Activated CD8-positive, alpha-beta T cell treated with anti-CD3 and anti-CD28 coated beads, Interleukin-2, amount 10 ng/mL, durations not matched to agents 7 days and 5 days (primary cell): ENCODE measurements around the gene SLC7A5. TPM values are rescaled to one million over a fixed set of nuclear protein-coding genes. Genes with fewer than 3 reads are reported as not detected.
A peak's percentile ranks its signal among the peaks of the same experiment; 100 is the strongest.
"Not testable (repeated sequence)": the region's sequence is repeated elsewhere in the genome, so short reads cannot be mapped to it uniquely, and the experiment has no call there.

Experiments used
- ATAC-seq: fragments of 150-1000 bp; cut with Tn5 transposase; one replicate; pipeline ENCODE4 v1.10.0; 2021; ENCODE audit warnings: moderate library complexity
- CTCF ChIA-PET: fragments of 350-600 bp; sonication (Branson Sonifier 250); formaldehyde crosslinking; loops from one replicate; lab custom pipeline; 2021; ENCODE audit warnings: antibody characterized with exemption; lab: Charles Lee
- POLR2A ChIA-PET: fragments of 350-600 bp; sonication (Branson Sonifier 250); formaldehyde crosslinking; loops from one replicate; lab custom pipeline; 2021; ENCODE audit warnings: antibody characterized with exemption; lab: Charles Lee
- DNase-seq: peaks from one replicate; pipeline ENCODE4 v3.0.0-alpha.2; 2020
- H3K27ac Mint-ChIP-seq: one replicate; pipeline ENCODE4 v1.8.0; 2021; ENCODE audit warnings: mild to moderate bottlenecking, mixed read lengths
- H3K27me3 Mint-ChIP-seq: one replicate; pipeline ENCODE4 v1.8.0; 2021; ENCODE audit warnings: low read depth, mixed read lengths
- H3K36me3 Mint-ChIP-seq: one replicate; pipeline ENCODE4 v1.8.0; 2021; ENCODE audit warnings: low read depth, mixed read lengths
- H3K4me1 Mint-ChIP-seq: one replicate; pipeline ENCODE4 v1.8.0; 2021; ENCODE audit warnings: low read depth, mixed read lengths
- H3K4me3 Mint-ChIP-seq: one replicate; pipeline ENCODE4 v1.8.0; 2021; ENCODE audit warnings: mild to moderate bottlenecking, mixed read lengths
- H3K9me3 Mint-ChIP-seq: one replicate; pipeline ENCODE4 v1.8.0; 2022; ENCODE audit warnings: mixed read lengths; ENCODE audit not compliant: insufficient read depth
- total RNA-seq, 2 experiments: library from RNA; stranded (reverse); gene quantifications; one replicate each; pipeline ENCODE4 v1.2.3, GENCODE V29; 2021

Gene SLC7A5
- total RNA-seq, 2 experiments from 2014 or later = 114 to 118 TPM

- H3K27me3 Mint-ChIP-seq, H3K36me3 Mint-ChIP-seq, DNase-seq, H3K9me3 Mint-ChIP-seq, ATAC-seq, POLR2A ChIA-PET, CTCF ChIA-PET, H3K4me3 Mint-ChIP-seq: not testable (repeated sequence)
- Mint-ChIP-seq H3K27ac (peak overlapping the region; percentile 13), H3K4me1 (peaks cover 10% of the 10 kb centered on the region)
Measured at GRCh38 chr16:87887931-87888330, 18.6 kb upstream of the SLC7A5 start.

GRCh38 chr16:87885371-87885967 lies 16.2 kb upstream of the SLC7A5 start:
- H3K4me3 Mint-ChIP-seq, DNase-seq, POLR2A ChIA-PET, H3K27me3 Mint-ChIP-seq, H3K9me3 Mint-ChIP-seq, H3K27ac Mint-ChIP-seq, ATAC-seq, H3K36me3 Mint-ChIP-seq: not testable (repeated sequence)
- H3K4me1 Mint-ChIP-seq = peaks cover 18% of the 10 kb centered on the region
- CTCF ChIA-PET = interaction anchor here (1.0 kb wide), 1 partner anchor 106 kb away, joined by 4 read pairs; no protein-coding TSS in a partner anchor

DNA sequence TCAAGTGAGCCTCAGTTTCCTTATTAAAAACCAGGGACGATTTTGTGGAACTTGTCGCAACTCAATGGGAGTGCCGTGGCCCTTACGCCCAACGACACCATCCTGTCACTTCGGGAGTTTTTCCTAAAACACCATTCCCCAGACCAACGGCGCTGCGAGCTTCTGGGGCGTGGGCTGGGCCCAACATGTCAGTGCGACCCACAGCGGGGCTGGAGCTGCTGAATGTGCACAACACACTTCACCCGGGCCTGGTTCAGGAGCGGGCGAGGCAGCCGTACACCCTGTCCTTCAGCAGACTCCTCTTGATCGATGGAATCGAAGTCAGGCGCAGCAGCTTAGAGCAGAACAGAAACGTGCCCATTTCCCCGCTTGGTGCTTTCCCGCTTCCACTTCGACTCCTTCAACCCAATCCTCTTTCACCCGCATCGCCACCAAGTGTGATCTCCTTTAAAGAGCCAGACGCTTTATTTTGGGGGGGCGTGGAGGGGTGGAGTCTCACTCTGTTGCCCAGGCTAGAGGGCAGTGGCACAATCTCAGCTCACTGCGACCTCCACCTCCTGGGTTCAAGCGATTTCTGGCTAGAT lies 13.2 kb upstream of the SLC7A5 start:
- ChIA-PET CTCF (interaction anchor here (1.0 kb wide), 2 partner anchors 104 to 117 kb away, joined by 3 to 4 read pairs; partner anchors contain the start of gene KLHDC4), POLR2A (no interaction called here)
- DNase-seq (no peak), ATAC-seq (no peak)
- Mint-ChIP-seq H3K4me1 (peaks cover 17% of the 10 kb centered on the region), H3K4me3 (no peak overlapping the region), H3K36me3 (peaks cover 2% of the 10 kb centered on the region), H3K27me3 (peaks cover 14% of the 10 kb centered on the region), H3K27ac (no peak overlapping the region), H3K9me3 (no peaks in the 10 kb centered on the region)

DNA sequence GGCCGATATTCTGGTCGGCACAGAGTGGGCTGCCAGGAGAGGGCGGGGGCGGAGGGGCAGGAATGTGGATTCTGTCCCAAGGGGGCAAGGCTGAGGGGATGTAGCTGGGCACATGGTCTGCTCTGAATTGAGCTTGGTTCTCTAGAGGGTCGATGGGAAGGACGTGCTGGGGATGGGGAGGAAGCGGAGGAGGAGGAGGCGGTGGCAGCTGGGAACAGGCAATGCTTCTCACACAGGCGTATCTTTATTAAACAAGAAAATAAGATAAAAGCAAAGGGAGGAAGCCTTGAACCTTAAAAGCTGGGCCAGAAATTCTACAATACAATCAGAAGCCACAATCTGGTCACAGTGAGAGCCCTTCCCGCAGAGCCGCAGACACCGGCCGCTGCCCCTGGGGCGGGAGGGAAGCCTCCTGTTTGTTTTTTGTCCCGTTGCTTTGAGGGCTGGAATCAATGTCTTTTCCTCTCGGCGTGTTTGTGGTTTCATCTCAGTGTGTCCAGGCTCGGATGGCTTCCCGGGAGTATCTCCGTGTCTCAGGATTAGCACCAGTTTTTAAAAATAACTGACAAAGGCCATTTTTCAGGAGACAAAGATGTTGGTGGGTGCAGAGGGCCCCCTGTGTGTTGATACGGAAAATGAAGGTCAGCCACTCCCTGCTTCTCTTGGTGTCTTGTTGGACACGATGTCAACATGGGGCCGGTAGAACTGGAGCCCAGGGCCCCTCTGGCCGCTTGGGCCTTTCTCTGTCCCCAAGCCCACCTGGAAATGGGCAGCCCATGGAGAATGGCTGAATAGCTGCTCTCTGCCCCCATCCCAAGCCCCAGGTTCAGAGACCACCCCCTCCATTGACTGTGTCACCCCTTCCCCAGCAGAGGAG lies 12.3 kb upstream of the SLC7A5 start:
- ATAC-seq = no peak
- H3K9me3 Mint-ChIP-seq = no peaks in the 10 kb centered on the region
- ChIA-PET CTCF (interaction anchor here (1.0 to 1.1 kb wide), 2 partner anchors 10 to 116 kb away, joined by 3 to 4 read pairs; partner anchors contain the start of gene KLHDC4), POLR2A (no interaction called here)
- H3K27me3 Mint-ChIP-seq = peaks cover 14% of the 10 kb centered on the region
- no peak for DNase-seq
- H3K4me3 Mint-ChIP-seq = no peak overlapping the region
- H3K4me1 Mint-ChIP-seq = peaks cover 18% of the 10 kb centered on the region
- peaks cover 2% of the 10 kb centered on the region for H3K36me3 Mint-ChIP-seq
- H3K27ac Mint-ChIP-seq = no peak overlapping the region

DNA sequence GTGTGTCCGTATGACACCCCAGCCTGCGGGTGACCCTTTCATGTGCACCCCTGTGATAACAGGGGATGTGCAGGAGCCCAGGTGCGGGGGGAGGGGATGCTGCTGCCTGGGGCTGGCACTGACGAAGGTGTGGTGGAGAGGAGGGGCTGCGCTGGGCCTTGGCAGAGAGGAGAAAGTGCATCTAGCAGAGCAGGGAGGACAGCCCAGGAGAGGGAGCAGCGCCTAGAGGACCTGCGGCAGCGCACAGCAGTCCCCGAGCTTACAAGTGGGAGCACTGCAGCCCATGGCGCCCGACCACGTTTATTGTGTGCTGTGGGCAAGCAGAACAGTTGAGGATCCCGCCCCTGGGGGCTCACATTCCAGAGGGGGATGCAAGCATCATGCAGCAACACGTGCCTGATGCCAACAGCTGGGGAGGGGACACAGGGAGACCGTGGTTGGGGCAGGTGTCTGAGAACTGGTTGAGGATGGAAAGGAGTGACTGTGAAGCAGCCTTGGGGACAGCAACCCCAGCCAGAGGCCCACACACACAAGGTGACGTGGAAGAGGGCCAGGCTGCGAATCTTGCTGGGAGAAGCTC lies 10.9 kb upstream of the SLC7A5 start:
- H3K36me3 Mint-ChIP-seq = peaks cover 2% of the 10 kb centered on the region
- ATAC-seq (no peak), DNase-seq (no peak)
- H3K4me1 Mint-ChIP-seq = peaks cover 21% of the 10 kb centered on the region
- H3K27ac Mint-ChIP-seq = peak overlapping the region; percentile 1
- ChIA-PET POLR2A (interaction anchor here (0.9 kb wide), 1 partner anchor 115 kb away, joined by 3 read pairs; the partner anchor contains the start of gene KLHDC4), CTCF (interaction anchor here (0.8 to 1.1 kb wide), 2 partner anchors 9 to 101 kb away, joined by 4 read pairs; no protein-coding TSS in a partner anchor)
- no peaks in the 10 kb centered on the region for H3K9me3 Mint-ChIP-seq
- no peak overlapping the region for H3K4me3 Mint-ChIP-seq
- peaks cover 14% of the 10 kb centered on the region for H3K27me3 Mint-ChIP-seq

DNA sequence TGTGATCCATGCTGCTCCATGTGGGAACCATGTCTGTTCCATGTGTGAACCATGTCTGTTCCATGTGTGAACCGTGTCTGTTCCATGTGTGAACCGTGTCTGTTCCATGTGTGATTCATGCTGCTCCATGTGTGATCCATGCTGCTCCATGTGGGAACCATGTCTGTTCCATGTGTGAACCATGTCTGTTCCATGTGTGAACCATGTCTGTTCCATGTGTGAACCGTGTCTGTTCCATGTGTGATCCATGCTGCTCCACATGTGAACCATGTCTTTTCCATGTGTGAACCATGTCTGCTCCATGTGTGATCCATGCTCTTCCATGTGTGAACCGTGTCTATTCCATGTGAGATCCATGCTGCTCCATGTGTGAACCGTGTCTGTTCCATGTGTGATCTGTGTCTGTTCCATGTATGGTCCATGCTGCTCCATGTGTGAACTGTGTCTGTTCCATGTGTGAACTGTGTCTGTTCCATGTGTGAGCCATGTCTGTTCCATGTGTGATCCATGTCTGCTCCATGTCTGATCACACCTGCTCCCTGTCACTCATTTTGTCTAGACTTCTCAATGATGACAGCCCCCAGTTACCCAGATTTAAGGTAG lies 10.2 kb upstream of the SLC7A5 start:
- ChIA-PET CTCF (interaction anchor here (0.6 to 1.1 kb wide), 3 partner anchors 16 to 100 kb away, joined by 3 to 4 read pairs (median 3); no protein-coding TSS in a partner anchor), POLR2A (interaction anchor here (0.9 kb wide), 1 partner anchor 114 kb away, joined by 3 read pairs; the partner anchor contains the start of gene KLHDC4)
- not testable (repeated sequence) for H3K9me3 Mint-ChIP-seq, ATAC-seq, DNase-seq, H3K4me3 Mint-ChIP-seq, H3K27ac Mint-ChIP-seq, H3K36me3 Mint-ChIP-seq
- peaks cover 28% of the 10 kb centered on the region for H3K4me1 Mint-ChIP-seq
- peaks cover 14% of the 10 kb centered on the region for H3K27me3 Mint-ChIP-seq

DNA sequence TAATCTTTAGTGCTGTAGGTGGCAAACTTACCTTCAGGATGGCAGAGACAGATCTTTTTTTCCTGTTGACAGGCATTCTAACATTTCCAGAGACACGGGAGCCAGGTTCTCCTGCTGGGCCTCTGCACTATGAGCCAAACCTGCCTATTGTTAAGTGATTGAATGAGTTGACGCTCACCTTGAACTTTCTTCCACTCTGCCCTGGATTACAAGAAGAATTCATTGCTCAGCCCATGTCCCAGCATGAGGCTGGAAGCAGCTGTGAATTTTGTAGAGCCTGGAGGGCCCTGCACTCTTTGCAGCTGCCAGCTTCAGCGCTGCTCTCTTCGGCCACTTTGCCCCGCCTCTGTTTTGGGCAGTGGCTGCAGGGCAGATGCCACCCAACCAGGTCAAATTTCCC lies 9.4 kb upstream of the SLC7A5 start:
- Mint-ChIP-seq H3K4me3 (no peak overlapping the region), H3K27me3 (peaks cover 14% of the 10 kb centered on the region), H3K36me3 (peaks cover 2% of the 10 kb centered on the region), H3K4me1 (peaks cover 30% of the 10 kb centered on the region), H3K27ac (no peak overlapping the region), H3K9me3 (no peaks in the 10 kb centered on the region)
- DNase-seq (no peak), ATAC-seq (no peak)
- ChIA-PET CTCF (interaction anchor here (0.6 to 1.9 kb wide), 5 partner anchors 15 to 32 kb away, joined by 3 to 6 read pairs (median 3); no protein-coding TSS in a partner anchor), POLR2A (interaction anchor here (0.8 kb wide), 1 partner anchor 113 kb away, joined by 3 read pairs; the partner anchor contains the start of gene KLHDC4)

- H3K27me3 Mint-ChIP-seq = peaks cover 14% of the 10 kb centered on the region
- CTCF ChIA-PET = interaction anchor here (0.8 to 1.9 kb wide), 4 partner anchors 16 to 32 kb away, joined by 3 to 6 read pairs (median 4); no protein-coding TSS in a partner anchor
- ATAC-seq (no peak), DNase-seq (peak; percentile 62)
- H3K9me3 Mint-ChIP-seq = no peaks in the 10 kb centered on the region
- H3K36me3 Mint-ChIP-seq = peaks cover 2% of the 10 kb centered on the region
- POLR2A ChIA-PET = interaction anchor here (0.8 kb wide), 1 partner anchor 112 kb away, joined by 3 read pairs; the partner anchor contains the start of gene KLHDC4
- peak overlapping the region; percentile 34 for H3K27ac Mint-ChIP-seq
- peaks cover 34% of the 10 kb centered on the region for H3K4me1 Mint-ChIP-seq
- H3K4me3 Mint-ChIP-seq = no peak overlapping the region
Measured at GRCh38 chr16:87877942-87878507, 8.7 kb upstream of the SLC7A5 start.

DNA sequence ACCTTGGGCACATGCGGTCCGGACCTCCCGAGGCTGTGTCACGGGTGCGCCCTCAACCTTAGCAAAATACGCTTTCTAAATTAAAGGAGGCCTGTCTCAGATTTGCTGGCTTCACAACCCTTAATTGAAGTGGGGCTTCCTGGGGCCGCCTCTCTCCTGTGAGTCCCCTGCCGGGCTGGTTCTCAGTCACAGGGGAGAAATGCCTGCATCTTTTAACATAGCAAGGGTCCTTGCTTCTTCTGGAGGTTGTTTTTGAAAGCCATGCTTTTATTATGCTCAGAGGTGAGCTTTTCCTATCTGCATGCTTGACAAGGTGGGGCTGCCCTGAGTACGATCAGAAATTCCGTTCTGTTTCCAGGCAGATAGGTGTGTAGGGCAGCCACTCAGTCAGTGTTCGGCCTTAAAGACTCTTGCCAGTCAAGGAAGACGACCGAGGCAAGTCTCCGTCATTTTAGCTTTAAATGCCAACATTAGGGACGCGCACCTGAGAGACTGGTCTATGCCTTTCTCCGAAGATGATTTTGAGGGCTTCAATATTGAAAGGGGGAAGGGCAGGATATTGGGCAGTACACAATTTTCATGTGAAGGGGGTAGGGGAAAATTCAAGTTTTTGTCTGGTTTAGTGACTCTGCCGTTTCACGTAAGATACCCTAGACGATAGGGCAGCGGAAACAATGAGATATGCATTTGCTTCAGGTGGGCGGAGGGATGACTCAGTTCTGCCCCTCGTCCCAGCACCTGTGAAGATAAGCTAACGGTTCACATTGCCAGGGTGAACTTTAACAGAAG lies 5.5 kb upstream of the SLC7A5 start:
- Mint-ChIP-seq H3K4me1 (peaks cover 57% of the 10 kb centered on the region), H3K27ac (peak overlapping the region; percentile 77), H3K4me3 (peak overlapping the region; percentile 32), H3K27me3 (peaks cover 4% of the 10 kb centered on the region), H3K9me3 (no peaks in the 10 kb centered on the region), H3K36me3 (peaks cover 2% of the 10 kb centered on the region)
- DNase-seq (peak; percentile 74), ATAC-seq (peak; percentile 71)
- POLR2A ChIA-PET = interaction anchor here (0.6 to 2.0 kb wide), 10 partner anchors 9 to 109 kb away, joined by 3 to 9 read pairs (median 4); partner anchors contain the start of gene KLHDC4
- CTCF ChIA-PET = interaction anchor here (0.6 to 13.0 kb wide), 15 partner anchors 14 to 109 kb away, joined by 3 to 493 read pairs (median 5); partner anchors contain the start of genes BANP and KLHDC4
